Activated naive CD8-positive, alpha-beta T cell treated with anti-CD3 and anti-CD28 coated beads, Interleukin-2, amount 50 U/mL, for 24 hours (primary cell): ENCODE measurements around the gene COL15A1.
"Not testable (repeated sequence)": the region's sequence is repeated elsewhere in the genome, so short reads cannot be mapped to it uniquely, and the experiment has no call there.

ENCODE experiments used
- ATAC-seq: fragments of 150-1000 bp; cut with Tn5 transposase; one replicate; pipeline ENCODE4 v1.10.0; 2021
- DNase-seq: peaks from one replicate; pipeline ENCODE4 v3.0.0; 2021
- H3K27ac Mint-ChIP-seq: one replicate; pipeline ENCODE4 v1.8.0; 2021; ENCODE audit warnings: mild to moderate bottlenecking, mixed read lengths
- H3K27me3 Mint-ChIP-seq: one replicate; pipeline ENCODE4 v1.8.0; 2021; ENCODE audit warnings: mixed read lengths
- H3K36me3 Mint-ChIP-seq: one replicate; pipeline ENCODE4 v1.8.0; 2021; ENCODE audit warnings: low read depth, mixed read lengths
- H3K4me1 Mint-ChIP-seq: one replicate; pipeline ENCODE4 v1.8.0; 2021; ENCODE audit warnings: mixed read lengths
- H3K4me3 Mint-ChIP-seq: one replicate; pipeline ENCODE4 v1.8.0; 2021; ENCODE audit warnings: mild to moderate bottlenecking, moderate library complexity, mixed read lengths
- H3K9me3 Mint-ChIP-seq: one replicate; pipeline ENCODE4 v1.8.0; 2021; ENCODE audit warnings: mixed read lengths

COL15A1 gene

GRCh38 chr9:98908897-98909634, 34.6 kb upstream of the COL15A1 start:
- no peaks in the 10 kb centered on the region for H3K36me3 Mint-ChIP-seq
- H3K4me3 Mint-ChIP-seq: no peak overlapping the region
- no peaks in the 10 kb centered on the region for H3K9me3 Mint-ChIP-seq

GRCh38 chr9:98909935-98910334, 33.8 kb upstream of the COL15A1 start:
- Mint-ChIP-seq H3K27ac (no peak overlapping the region), H3K4me3 (no peak overlapping the region), H3K9me3 (no peaks in the 10 kb centered on the region), H3K27me3 (peaks cover 3% of the 10 kb centered on the region), H3K36me3 (no peaks in the 10 kb centered on the region), H3K4me1 (no peaks in the 10 kb centered on the region)
- ATAC-seq: no peak
- DNase-seq: no peak

More at GRCh38 chr9:98908897-98909634, 34.6 kb upstream of the COL15A1 start:
- DNase-seq: no peak
- H3K4me1 Mint-ChIP-seq: no peaks in the 10 kb centered on the region
- no peak for ATAC-seq
- no peak overlapping the region for H3K27ac Mint-ChIP-seq
- no peaks in the 10 kb centered on the region for H3K27me3 Mint-ChIP-seq

- ATAC-seq (no peak), DNase-seq (no peak)
- H3K4me1 Mint-ChIP-seq: no peaks in the 10 kb centered on the region
- H3K9me3 Mint-ChIP-seq: no peaks in the 10 kb centered on the region
- H3K27ac Mint-ChIP-seq: no peak overlapping the region
- no peaks in the 10 kb centered on the region for H3K36me3 Mint-ChIP-seq
- H3K4me3 Mint-ChIP-seq: no peak overlapping the region
- peaks cover 5% of the 10 kb centered on the region for H3K27me3 Mint-ChIP-seq
These were observed 32.7 kb upstream of the COL15A1 start for GRCh38 chr9:98911042-98911441.

- not testable (repeated sequence) for H3K36me3 Mint-ChIP-seq, DNase-seq, H3K4me3 Mint-ChIP-seq, H3K4me1 Mint-ChIP-seq, H3K9me3 Mint-ChIP-seq, ATAC-seq, H3K27ac Mint-ChIP-seq, H3K27me3 Mint-ChIP-seq
These were observed 32.0 kb upstream of the COL15A1 start for GRCh38 chr9:98911738-98912137.

GRCh38 chr9:98912450-98912849, 31.3 kb upstream of the COL15A1 start:
- Mint-ChIP-seq H3K9me3 (no peaks in the 10 kb centered on the region), H3K4me1 (no peaks in the 10 kb centered on the region), H3K36me3 (no peaks in the 10 kb centered on the region), H3K27me3 (peaks cover 5% of the 10 kb centered on the region), H3K4me3 (no peak overlapping the region), H3K27ac (no peak overlapping the region)
- DNase-seq (no peak), ATAC-seq (no peak)

GRCh38 chr9:98913044-98913443, 30.7 kb upstream of the COL15A1 start:
- peaks cover 5% of the 10 kb centered on the region for H3K27me3 Mint-ChIP-seq
- ATAC-seq (no peak), DNase-seq (no peak)
- no peaks in the 10 kb centered on the region for H3K9me3 Mint-ChIP-seq
- no peak overlapping the region for H3K4me3 Mint-ChIP-seq
- no peaks in the 10 kb centered on the region for H3K4me1 Mint-ChIP-seq
- no peak overlapping the region for H3K27ac Mint-ChIP-seq
- H3K36me3 Mint-ChIP-seq: no peaks in the 10 kb centered on the region

GRCh38 chr9:98913705-98914104, 30.0 kb upstream of the COL15A1 start:
- Mint-ChIP-seq H3K4me1 (no peaks in the 10 kb centered on the region), H3K27ac (no peak overlapping the region), H3K36me3 (no peaks in the 10 kb centered on the region), H3K27me3 (peaks cover 5% of the 10 kb centered on the region), H3K4me3 (no peak overlapping the region), H3K9me3 (no peaks in the 10 kb centered on the region)
- no peak for DNase-seq
- no peak for ATAC-seq

GRCh38 chr9:98915599-98915998, 28.1 kb upstream of the COL15A1 start:
- Mint-ChIP-seq H3K4me3 (no peak overlapping the region), H3K27ac (no peak overlapping the region), H3K9me3 (no peaks in the 10 kb centered on the region), H3K27me3 (peaks cover 5% of the 10 kb centered on the region), H3K4me1 (no peaks in the 10 kb centered on the region), H3K36me3 (no peaks in the 10 kb centered on the region)
- no peak for ATAC-seq
- DNase-seq: no peak

GRCh38 chr9:98916660-98917059, 27.0 kb upstream of the COL15A1 start:
- no peak for DNase-seq
- H3K4me1 Mint-ChIP-seq: no peaks in the 10 kb centered on the region

GRCh38 chr9:98917746-98918487, 25.8 kb upstream of the COL15A1 start:
- Mint-ChIP-seq H3K27ac (no peak overlapping the region), H3K9me3 (no peaks in the 10 kb centered on the region), H3K4me1 (no peaks in the 10 kb centered on the region), H3K4me3 (no peak overlapping the region), H3K27me3 (peaks cover 5% of the 10 kb centered on the region), H3K36me3 (no peaks in the 10 kb centered on the region)
- DNase-seq (no peak), ATAC-seq (no peak)

More at GRCh38 chr9:98916660-98917059, 27.0 kb upstream of the COL15A1 start:
- H3K9me3 Mint-ChIP-seq: no peaks in the 10 kb centered on the region
- H3K36me3 Mint-ChIP-seq: no peaks in the 10 kb centered on the region
- H3K4me3 Mint-ChIP-seq: no peak overlapping the region
- no peak overlapping the region for H3K27ac Mint-ChIP-seq
- ATAC-seq: no peak
- peaks cover 5% of the 10 kb centered on the region for H3K27me3 Mint-ChIP-seq

- DNase-seq (no peak), ATAC-seq (no peak)
- Mint-ChIP-seq H3K36me3 (no peaks in the 10 kb centered on the region), H3K4me1 (no peaks in the 10 kb centered on the region), H3K27me3 (peaks cover 2% of the 10 kb centered on the region), H3K4me3 (no peak overlapping the region), H3K9me3 (no peaks in the 10 kb centered on the region), H3K27ac (no peak overlapping the region)
These were observed 22.0 kb upstream of the COL15A1 start for GRCh38 chr9:98921732-98922131.

- no peak overlapping the region for H3K27ac Mint-ChIP-seq
- no peak for DNase-seq
- no peaks in the 10 kb centered on the region for H3K4me1 Mint-ChIP-seq
- no peak overlapping the region for H3K4me3 Mint-ChIP-seq
- H3K36me3 Mint-ChIP-seq: no peaks in the 10 kb centered on the region
- peaks cover 4% of the 10 kb centered on the region for H3K27me3 Mint-ChIP-seq
- no peaks in the 10 kb centered on the region for H3K9me3 Mint-ChIP-seq
- no peak for ATAC-seq
These were observed 20.8 kb upstream of the COL15A1 start for GRCh38 chr9:98922721-98923435.

- Mint-ChIP-seq H3K36me3 (no peaks in the 10 kb centered on the region), H3K4me1 (no peaks in the 10 kb centered on the region), H3K4me3 (no peak overlapping the region), H3K27ac (no peak overlapping the region), H3K9me3 (no peaks in the 10 kb centered on the region), H3K27me3 (peaks cover 4% of the 10 kb centered on the region)
- DNase-seq (no peak), ATAC-seq (no peak)
These were observed 20.1 kb upstream of the COL15A1 start for GRCh38 chr9:98923451-98924123.

GRCh38 chr9:98924946-98925820, 18.5 kb upstream of the COL15A1 start:
- no peaks in the 10 kb centered on the region for H3K4me1 Mint-ChIP-seq
- H3K4me3 Mint-ChIP-seq: no peak overlapping the region
- no peaks in the 10 kb centered on the region for H3K9me3 Mint-ChIP-seq
- DNase-seq (no peak), ATAC-seq (no peak)
- no peaks in the 10 kb centered on the region for H3K36me3 Mint-ChIP-seq
- peaks cover 10% of the 10 kb centered on the region for H3K27me3 Mint-ChIP-seq
- no peak overlapping the region for H3K27ac Mint-ChIP-seq
